T-helper 1 cell treated with Interleukin-12 subunit alpha and Interleukin-12 subunit beta and Interleukin-4 antibody, amounts not matched to agents 30 ng/mL and 1 ng/mL, for 36 hours (primary cell): ENCODE measurements around the gene ATXN7L3B. TPM values are rescaled to one million over a fixed set of nuclear protein-coding genes. Genes with fewer than 3 reads are reported as not detected.
"Not testable (repeated sequence)": the region's sequence is repeated elsewhere in the genome, so short reads cannot be mapped to it uniquely, and the experiment has no call there.

ENCODE experiments used
- intact Hi-C: fragments of 100-400 bp; cut with micrococcal nuclease; formaldehyde crosslinking; loops from one replicate; pipeline ENCODE4 v1.15.1; 2024
- total RNA-seq: library from RNA; stranded (reverse); gene quantifications from 2 replicates; pipeline ENCODE4 v1.2.3, GENCODE V29; 2022

ATXN7L3B gene
- total RNA-seq, result 23.7 and 23.8 TPM in 2 replicates

- intact Hi-C loops, result loop anchor here (1.0 to 10.0 kb wide), 9 partner anchors 126 to 1546 kb away; partner anchors contain the start of genes GLIPR1, GLIPR1L2, KRR1 and NAP1L1
These were observed at the start of gene ATXN7L3B for GRCh38 chr12:74537707-74538385. TSS of gene ATXN7L3B (plus strand) at chr12:74537835. CDS start at chr12:74538113, 278 bp downstream.

- intact Hi-C loops, result no loop called here
These were observed 49.5 kb upstream of the ATXN7L3B start for GRCh38 chr12:74488134-74488533.

- intact Hi-C loops, result no loop called here
These were observed 48.1 kb upstream of the ATXN7L3B start for GRCh38 chr12:74489543-74489942.

- intact Hi-C loops, result no loop called here
These were observed 47.1 kb upstream of the ATXN7L3B start for GRCh38 chr12:74490390-74491064.

- intact Hi-C loops, result no loop called here
These were observed 46.3 kb upstream of the ATXN7L3B start for GRCh38 chr12:74491374-74491773.

- intact Hi-C loops, result no loop called here
These were observed 38.4 kb upstream of the ATXN7L3B start for GRCh38 chr12:74499192-74499591.

GRCh38 chr12:74508873-74509657 is 28.6 kb upstream of the ATXN7L3B start:
- intact Hi-C loops, result not testable (repeated sequence)

- intact Hi-C loops, result no loop called here
These were observed 27.7 kb upstream of the ATXN7L3B start for GRCh38 chr12:74509886-74510285.

- intact Hi-C loops, result no loop called here
These were observed 23.4 kb upstream of the ATXN7L3B start for GRCh38 chr12:74514098-74514872.

- intact Hi-C loops, result no loop called here
These were observed 21.8 kb upstream of the ATXN7L3B start for GRCh38 chr12:74515849-74516248.

- intact Hi-C loops, result no loop called here
These were observed 11.1 kb upstream of the ATXN7L3B start for GRCh38 chr12:74526535-74526934.

GRCh38 chr12:74527491-74527890 is 10.1 kb upstream of the ATXN7L3B start:
- intact Hi-C loops, result no loop called here

GRCh38 chr12:74530676-74531075 is 7.0 kb upstream of the ATXN7L3B start:
- intact Hi-C loops, result loop anchor here (10.0 kb wide), 2 partner anchors 506 to 1404 kb away; no protein-coding TSS in a partner anchor

GRCh38 chr12:74535536-74535935 is 2.1 kb upstream of the ATXN7L3B start:
- intact Hi-C loops, result loop anchor here (5.0 to 10.0 kb wide), 5 partner anchors 511 to 1497 kb away; partner anchors contain the start of genes GLIPR1L2 and PHLDA1

GRCh38 chr12:74537126-74537706 is 419 bp upstream of the ATXN7L3B start:
- intact Hi-C loops, result loop anchor here (1.0 to 10.0 kb wide), 9 partner anchors 125 to 1547 kb away; partner anchors contain the start of genes GLIPR1, GLIPR1L2, KRR1 and NAP1L1

- intact Hi-C loops, result loop anchor here (5.0 to 10.0 kb wide), 5 partner anchors 514 to 1494 kb away; partner anchors contain the start of genes GLIPR1L2 and PHLDA1
These were observed 1.0 kb downstream of the ATXN7L3B start for GRCh38 chr12:74538491-74539258.

- intact Hi-C loops, result loop anchor here (5.0 to 10.0 kb wide), 5 partner anchors 514 to 1493 kb away; partner anchors contain the start of genes GLIPR1L2 and PHLDA1
These were observed 1.6 kb downstream of the ATXN7L3B start for GRCh38 chr12:74539261-74539660.

- intact Hi-C loops, result loop anchor here (5.0 to 10.0 kb wide), 5 partner anchors 515 to 1492 kb away; partner anchors contain the start of genes GLIPR1L2 and PHLDA1
These were observed 2.3 kb downstream of the ATXN7L3B start for GRCh38 chr12:74539765-74540526.

- intact Hi-C loops, result no loop called here
These were observed 3.4 kb downstream of the ATXN7L3B start for GRCh38 chr12:74541074-74541473.
